Tongue (tissue), 2 donors: Measurements from ENCODE around the gene MAP3K1. TPM values are rescaled to one million over a fixed set of nuclear protein-coding genes. Genes with fewer than 3 reads are reported as not detected.
"Not testable (repeated sequence)": the region's sequence is repeated elsewhere in the genome, so short reads cannot be mapped to it uniquely, and the experiment has no call there.

ENCODE experiments used
- DNase-seq: peaks from one replicate; pipeline ENCODE4 v3.0.0-alpha.2; 2015
- total RNA-seq: library from RNA; depleted of rRNA; stranded (reverse); fragments of >200 nt; gene quantifications from one replicate; pipeline ENCODE4 v1.2.3, GENCODE V29; 2014

The MAP3K1 gene
- total RNA-seq, 1 donor from 2014 or later = 36.5 TPM

GRCh38 chr5:56816546-56817081 lies 1.3 kb downstream of the MAP3K1 start:
- peak; percentile 66 for DNase-seq

GRCh38 chr5:56817263-56818014 lies 2.1 kb downstream of the MAP3K1 start:
- DNase-seq = no peak

GRCh38 chr5:56818450-56819037 lies 3.2 kb downstream of the MAP3K1 start:
- DNase-seq = peak; percentile 48

GRCh38 chr5:56819060-56819881 lies 3.9 kb downstream of the MAP3K1 start:
- no peak for DNase-seq

GRCh38 chr5:56821868-56822267 lies 6.5 kb downstream of the MAP3K1 start:
- DNase-seq = not testable (repeated sequence)

GRCh38 chr5:56822981-56823380 lies 7.6 kb downstream of the MAP3K1 start:
- no peak for DNase-seq

- no peak for DNase-seq
These were observed 8.7 kb downstream of the MAP3K1 start for GRCh38 chr5:56824019-56824418.

- no peak for DNase-seq
These were observed 10.0 kb downstream of the MAP3K1 start for GRCh38 chr5:56825222-56825824.

- DNase-seq = no peak
These were observed 11.7 kb downstream of the MAP3K1 start for GRCh38 chr5:56827049-56827448.

GRCh38 chr5:56827924-56828323 lies 12.6 kb downstream of the MAP3K1 start:
- DNase-seq = no peak

- no peak for DNase-seq
These were observed 14.0 kb downstream of the MAP3K1 start for GRCh38 chr5:56829137-56829908.

GRCh38 chr5:56831773-56832172 lies 16.4 kb downstream of the MAP3K1 start:
- no peak for DNase-seq

- DNase-seq = no peak
These were observed 18.0 kb downstream of the MAP3K1 start for GRCh38 chr5:56833325-56833724.

- DNase-seq = no peak
These were observed 22.0 kb downstream of the MAP3K1 start for GRCh38 chr5:56837381-56837780.

GRCh38 chr5:56837956-56838355 lies 22.6 kb downstream of the MAP3K1 start:
- no peak for DNase-seq

- DNase-seq = peak; percentile 68
These were observed 23.2 kb downstream of the MAP3K1 start for GRCh38 chr5:56838409-56839039.

- no peak for DNase-seq
These were observed 23.7 kb downstream of the MAP3K1 start for GRCh38 chr5:56839062-56839461.

- DNase-seq = peak; percentile 48
These were observed 25.2 kb downstream of the MAP3K1 start for GRCh38 chr5:56840597-56840996.

- DNase-seq = no peak
These were observed 29.9 kb downstream of the MAP3K1 start for GRCh38 chr5:56845277-56845676.

- no peak for DNase-seq
These were observed 30.6 kb downstream of the MAP3K1 start for GRCh38 chr5:56845904-56846480.

- no peak for DNase-seq
These were observed 32.9 kb downstream of the MAP3K1 start for GRCh38 chr5:56848206-56848605.
